Upper lobe of right lung (tissue), 1 donor: ENCODE data around the gene EGLN2. TPM values are rescaled to one million over a fixed set of nuclear protein-coding genes. Genes with fewer than 3 reads are reported as not detected.
A peak's percentile ranks its signal among the peaks of the same experiment; 100 is the strongest.

Experiments
- ATAC-seq: fragments of 200-7000 bp; cut with Tn5 transposase; one replicate; pipeline ENCODE4 v1.9.1; 2020; ENCODE audit warnings: mild to moderate bottlenecking, moderate library complexity
- DNase-seq: peaks from one replicate; pipeline ENCODE4 v3.0.0-alpha.2; 2020
- H3K27ac ChIP-seq: fragments of 200-600 bp; one replicate; pipeline ENCODE4 v1.8.0; 2022
- H3K27me3 ChIP-seq: fragments of 200-600 bp; one replicate; pipeline ENCODE4 v1.8.0; 2022; ENCODE audit warnings: mild to moderate bottlenecking
- H3K36me3 ChIP-seq: fragments of 200-600 bp; one replicate; pipeline ENCODE4 v1.8.0; 2022
- H3K4me1 ChIP-seq: fragments of 200-600 bp; one replicate; pipeline ENCODE4 v1.8.0; 2022
- H3K4me3 ChIP-seq: fragments of 200-600 bp; one replicate; pipeline ENCODE4 v1.8.0; 2022; ENCODE audit warnings: mild to moderate bottlenecking
- H3K9me3 ChIP-seq: fragments of 200-600 bp; one replicate; pipeline ENCODE4 v1.8.0; 2022
- intact Hi-C: fragments of 100-400 bp; cut with DNase I; formaldehyde crosslinking; loops from one replicate; pipeline ENCODE4 v1.11.0; 2022
- total RNA-seq: library from RNA; stranded (reverse); fragmentation: NEBNext Ultra II Directional; extraction: Animal tissue kit (Norgen Biotek cat#: 25700); gene quantifications from one replicate; pipeline ENCODE4 v1.2.1, GENCODE V29; 2021
- TF ChIP-seq, protein P1 (sequence below): fragments of 200-600 bp; IDR thresholded peaks from one replicate; pipeline ENCODE4 v1.8.0; 2022; ENCODE audit warnings: antibody characterized with exemption
- donor health status: DM: no; HTN: yes; CAD: no; lungs with severe emphysema.

The EGLN2 gene
- total RNA-seq, 1 donor from 2014 or later: 173 TPM

DNA sequence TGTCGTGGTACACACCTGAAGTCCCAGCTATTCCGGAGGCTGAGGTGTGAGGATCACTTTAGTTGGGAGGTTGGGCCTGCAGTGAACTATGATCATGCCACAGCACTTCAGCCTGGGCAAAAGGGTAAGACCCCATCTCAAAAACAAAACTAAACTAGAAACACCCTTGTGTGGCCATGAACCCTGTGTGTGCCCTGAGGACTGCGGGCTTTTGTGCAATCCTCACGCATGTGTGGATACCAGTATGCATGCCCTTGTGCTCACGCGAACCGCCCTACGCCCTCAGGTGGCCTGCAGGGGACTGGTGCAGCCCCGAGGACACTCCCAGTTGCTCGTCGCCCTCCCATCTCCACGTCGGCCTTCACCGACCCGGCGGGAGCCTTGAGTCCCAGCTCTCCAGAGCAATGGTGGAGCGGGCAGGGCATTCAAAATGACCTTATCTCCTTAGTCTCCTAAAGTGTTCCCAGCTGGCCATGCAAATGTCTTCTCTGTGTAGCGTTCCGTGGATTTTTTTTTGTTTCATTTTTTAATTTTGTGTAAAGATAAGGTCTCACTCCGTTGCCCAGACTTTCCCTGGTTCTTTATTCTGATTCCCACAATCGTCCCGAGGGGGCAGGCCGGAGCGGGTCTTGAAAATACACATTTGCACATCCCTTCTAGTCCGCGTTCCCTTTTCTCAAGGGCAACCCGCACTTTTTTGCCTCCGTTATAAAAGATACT, 868 bp upstream of the EGLN2 start:
- H3K4me3 ChIP-seq: peak overlapping the region; percentile 56
- intact Hi-C loops: no loop called here
- TF ChIP-seq, protein P1, sequence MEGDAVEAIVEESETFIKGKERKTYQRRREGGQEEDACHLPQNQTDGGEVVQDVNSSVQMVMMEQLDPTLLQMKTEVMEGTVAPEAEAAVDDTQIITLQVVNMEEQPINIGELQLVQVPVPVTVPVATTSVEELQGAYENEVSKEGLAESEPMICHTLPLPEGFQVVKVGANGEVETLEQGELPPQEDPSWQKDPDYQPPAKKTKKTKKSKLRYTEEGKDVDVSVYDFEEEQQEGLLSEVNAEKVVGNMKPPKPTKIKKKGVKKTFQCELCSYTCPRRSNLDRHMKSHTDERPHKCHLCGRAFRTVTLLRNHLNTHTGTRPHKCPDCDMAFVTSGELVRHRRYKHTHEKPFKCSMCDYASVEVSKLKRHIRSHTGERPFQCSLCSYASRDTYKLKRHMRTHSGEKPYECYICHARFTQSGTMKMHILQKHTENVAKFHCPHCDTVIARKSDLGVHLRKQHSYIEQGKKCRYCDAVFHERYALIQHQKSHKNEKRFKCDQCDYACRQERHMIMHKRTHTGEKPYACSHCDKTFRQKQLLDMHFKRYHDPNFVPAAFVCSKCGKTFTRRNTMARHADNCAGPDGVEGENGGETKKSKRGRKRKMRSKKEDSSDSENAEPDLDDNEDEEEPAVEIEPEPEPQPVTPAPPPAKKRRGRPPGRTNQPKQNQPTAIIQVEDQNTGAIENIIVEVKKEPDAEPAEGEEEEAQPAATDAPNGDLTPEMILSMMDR: peak; percentile 41
- H3K4me1 ChIP-seq: peaks cover 40% of the 10 kb centered on the region
- ATAC-seq (peak; percentile 57), DNase-seq (peak; percentile 91)
- peak overlapping the region; percentile 91 for H3K27ac ChIP-seq
- peaks cover 20% of the 10 kb centered on the region for H3K36me3 ChIP-seq
- H3K9me3 ChIP-seq: no peaks in the 10 kb centered on the region
- H3K27me3 ChIP-seq: no peaks in the 10 kb centered on the region

DNA sequence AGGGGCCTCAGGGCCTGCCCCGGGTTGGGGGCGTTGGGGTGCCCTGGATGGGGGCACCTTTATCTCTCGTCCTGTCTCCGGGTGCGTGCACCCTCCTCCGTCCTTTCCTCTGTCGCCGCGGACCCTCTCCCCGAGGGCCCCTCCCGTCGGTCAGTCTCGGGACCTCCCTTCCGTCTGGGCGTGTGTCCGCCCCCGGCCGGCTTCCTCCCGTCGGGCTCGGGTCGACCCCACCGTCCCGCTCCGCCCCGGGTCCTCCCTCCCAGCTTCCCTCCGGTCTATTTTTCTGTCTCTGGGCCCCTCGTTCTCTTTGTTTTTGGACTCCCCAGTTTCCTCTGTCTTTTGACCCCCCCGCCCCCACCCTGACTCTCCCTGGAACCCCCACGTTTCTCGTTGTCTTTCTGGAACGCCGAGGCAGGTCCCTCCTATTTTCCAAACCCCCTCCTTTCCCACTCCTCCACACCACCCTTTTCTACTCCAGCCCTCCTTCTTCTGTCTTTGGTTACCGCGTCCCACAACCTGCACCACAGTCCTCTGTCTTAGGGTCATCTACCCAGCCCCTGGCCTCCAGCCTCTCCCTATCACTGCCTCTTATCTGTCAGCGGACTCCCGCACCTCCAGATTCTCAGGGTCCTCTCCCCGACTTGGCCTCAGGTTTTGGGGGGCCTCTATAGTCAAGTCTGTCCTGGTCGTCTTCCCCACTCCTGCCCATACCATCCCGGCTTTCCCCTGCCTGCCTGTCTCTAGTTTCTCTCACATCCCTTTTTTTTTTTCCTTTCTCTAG, 757 bp downstream of the EGLN2 start:
- Histone ChIP-seq H3K4me1 (peaks cover 56% of the 10 kb centered on the region), H3K27me3 (no peaks in the 10 kb centered on the region), H3K9me3 (no peaks in the 10 kb centered on the region), H3K36me3 (peaks cover 31% of the 10 kb centered on the region), H3K4me3 (peak overlapping the region; percentile 96), H3K27ac (peak overlapping the region; percentile 92)
- ATAC-seq: peak; percentile 6
- intact Hi-C loops: no loop called here
- peak; percentile 86 for DNase-seq
- TF ChIP-seq, protein P1: no peak

DNA sequence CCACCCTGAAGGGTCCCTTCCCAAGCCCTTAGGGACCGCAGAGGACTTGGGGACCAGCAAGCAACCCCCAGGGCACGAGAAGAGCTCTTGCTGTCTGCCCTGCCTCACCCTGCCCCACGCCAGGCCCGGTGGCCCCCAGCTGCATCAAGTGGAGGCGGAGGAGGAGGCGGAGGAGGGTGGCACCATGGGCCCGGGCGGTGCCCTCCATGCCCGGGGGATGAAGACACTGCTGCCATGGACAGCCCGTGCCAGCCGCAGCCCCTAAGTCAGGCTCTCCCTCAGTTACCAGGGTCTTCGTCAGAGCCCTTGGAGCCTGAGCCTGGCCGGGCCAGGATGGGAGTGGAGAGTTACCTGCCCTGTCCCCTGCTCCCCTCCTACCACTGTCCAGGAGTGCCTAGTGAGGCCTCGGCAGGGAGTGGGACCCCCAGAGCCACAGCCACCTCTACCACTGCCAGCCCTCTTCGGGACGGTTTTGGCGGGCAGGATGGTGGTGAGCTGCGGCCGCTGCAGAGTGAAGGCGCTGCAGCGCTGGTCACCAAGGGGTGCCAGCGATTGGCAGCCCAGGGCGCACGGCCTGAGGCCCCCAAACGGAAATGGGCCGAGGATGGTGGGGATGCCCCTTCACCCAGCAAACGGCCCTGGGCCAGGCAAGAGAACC, 1.5 kb downstream of the EGLN2 start:
- H3K4me3 ChIP-seq: peak overlapping the region; percentile 96
- peak; percentile 73 for DNase-seq

DNA sequence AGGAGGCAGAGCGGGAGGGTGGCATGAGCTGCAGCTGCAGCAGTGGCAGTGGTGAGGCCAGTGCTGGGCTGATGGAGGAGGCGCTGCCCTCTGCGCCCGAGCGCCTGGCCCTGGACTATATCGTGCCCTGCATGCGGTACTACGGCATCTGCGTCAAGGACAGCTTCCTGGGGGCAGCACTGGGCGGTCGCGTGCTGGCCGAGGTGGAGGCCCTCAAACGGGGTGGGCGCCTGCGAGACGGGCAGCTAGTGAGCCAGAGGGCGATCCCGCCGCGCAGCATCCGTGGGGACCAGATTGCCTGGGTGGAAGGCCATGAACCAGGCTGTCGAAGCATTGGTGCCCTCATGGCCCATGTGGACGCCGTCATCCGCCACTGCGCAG, 2.0 kb downstream of the EGLN2 start:
- intact Hi-C loops: no loop called here
- H3K27ac ChIP-seq: peak overlapping the region; percentile 92
- no peaks in the 10 kb centered on the region for H3K9me3 ChIP-seq
- DNase-seq (peak; percentile 63), ATAC-seq (no peak)
- TF ChIP-seq, protein P1: no peak
- no peaks in the 10 kb centered on the region for H3K27me3 ChIP-seq
- H3K36me3 ChIP-seq: peaks cover 43% of the 10 kb centered on the region
- H3K4me1 ChIP-seq: peaks cover 68% of the 10 kb centered on the region
- H3K4me3 ChIP-seq: peak overlapping the region; percentile 96

More for the DNA sequence above, 1.5 kb downstream of the EGLN2 start:
- intact Hi-C loops: no loop called here
- Histone ChIP-seq H3K9me3 (no peaks in the 10 kb centered on the region), H3K36me3 (peaks cover 38% of the 10 kb centered on the region), H3K27me3 (no peaks in the 10 kb centered on the region), H3K27ac (peak overlapping the region; percentile 92), H3K4me1 (peaks cover 63% of the 10 kb centered on the region)
- no peak for ATAC-seq
- TF ChIP-seq, protein P1: no peak

DNA sequence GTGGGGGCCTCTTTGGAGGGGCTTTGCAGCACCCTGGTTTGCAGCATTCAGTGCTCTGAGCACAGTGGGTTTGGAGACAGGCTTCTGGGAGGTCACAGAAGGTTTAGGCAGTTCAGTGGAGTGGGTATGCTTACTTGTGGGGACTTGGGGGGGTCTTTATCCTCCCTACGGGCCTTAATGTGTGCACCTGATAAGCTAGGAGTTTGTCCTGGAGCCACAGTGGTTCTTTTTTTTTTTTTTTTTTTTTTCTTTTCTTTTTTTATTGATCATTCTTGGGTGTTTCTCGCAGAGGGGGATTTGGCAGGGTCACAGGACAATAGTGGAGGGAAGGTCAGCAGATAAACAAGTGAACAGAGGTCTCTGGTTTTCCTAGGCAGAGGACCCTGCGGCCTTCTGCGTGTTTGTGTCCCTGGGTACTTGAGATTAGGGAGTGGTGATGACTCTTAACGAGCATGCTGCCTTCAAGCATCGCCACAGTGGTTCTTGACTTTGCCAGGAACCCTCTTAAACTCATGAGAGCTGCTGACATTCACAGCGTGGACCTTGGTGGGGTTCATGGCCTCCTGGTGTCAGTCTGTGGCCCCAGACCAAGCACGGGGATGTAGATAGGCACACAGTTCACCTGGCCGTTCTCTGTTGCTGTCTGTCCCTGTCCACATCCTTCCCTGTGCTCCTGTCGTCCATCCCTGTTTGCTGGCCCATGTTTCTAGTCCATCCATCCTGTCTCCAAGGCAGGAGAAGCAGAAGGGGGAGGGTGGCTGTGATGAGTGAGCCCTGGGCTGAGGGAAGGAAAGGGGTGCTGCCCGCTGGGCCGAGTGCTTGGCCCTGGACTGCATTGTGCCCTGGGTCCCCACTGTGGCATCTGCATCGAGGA, 2.7 kb downstream of the EGLN2 start:
- ATAC-seq (no peak), DNase-seq (peak; percentile 67)
- intact Hi-C loops: no loop called here
- H3K9me3 ChIP-seq: no peaks in the 10 kb centered on the region
- peaks cover 75% of the 10 kb centered on the region for H3K4me1 ChIP-seq
- TF ChIP-seq, protein P1: no peak
- H3K4me3 ChIP-seq: peak overlapping the region; percentile 96
- no peaks in the 10 kb centered on the region for H3K27me3 ChIP-seq
- peaks cover 48% of the 10 kb centered on the region for H3K36me3 ChIP-seq
- peak overlapping the region; percentile 92 for H3K27ac ChIP-seq
